ENCODE measurements around the gene APEX1. TPM values are rescaled to one million over a fixed set of nuclear protein-coding genes. Genes with fewer than 3 reads are reported as not detected.
"Not testable (repeated sequence)": the region's sequence is repeated elsewhere in the genome, so short reads cannot be mapped to it uniquely, and the experiment has no call there.

The APEX1 gene
- total RNA-seq, 5 donors from 2014 or later (not counting 1 experiment from before 2014, with no cell fraction given) = 92.9 to 142 (median 120) TPM

GRCh38 chr14:20499108-20499507 lies 44.1 kb downstream of the APEX1 start:
- H3K9me3 Mint-ChIP-seq = no peaks in the 10 kb centered on the region
- H3K4me1 ChIP-seq (ENCODE audit: control insufficient read depth in 1 of 2, extremely low read depth in 1 of 2, insufficient read depth in 2 of 2, low read length in 2 of 2) = peaks cover 0 to 6% of the 10 kb centered on the region in 2 experiments
- no peak overlapping the region for H3K27ac ChIP-seq (ENCODE audit: low read length)
- no peaks in the 10 kb centered on the region for H3K27me3 Mint-ChIP-seq
- no peaks in the 10 kb centered on the region for H3K27me3 ChIP-seq (replicated peaks in 1 of 2; ENCODE audit: control insufficient read depth in 2 of 2, extremely low read depth in 1 of 2, insufficient read depth in 2 of 2, low read length in 1 of 2)
- 92% methylated on average over 2 of the region's 4 CpGs for WGBS (ENCODE audit: insufficient coverage)
- peaks cover 13 to 29% (median 27%) of the 10 kb centered on the region in 3 donors for H3K4me1 Mint-ChIP-seq
- no peaks in the 10 kb centered on the region for H3K9me3 ChIP-seq
- H3K36me3 Mint-ChIP-seq = no peaks in the 10 kb centered on the region
- ChIA-PET CTCF (no interaction called here), POLR2A (no interaction called here)
- H3K27ac Mint-ChIP-seq = no peak overlapping the region
- no peak for ATAC-seq (replicated peaks in 1 of 4)
- no peak overlapping the region for H3K4me3 Mint-ChIP-seq
- no peak for DNase-seq
- H3K36me3 ChIP-seq (ENCODE audit: control insufficient read depth in 2 of 2, extremely low read depth in 1 of 2, insufficient read depth in 1 of 2, low read length in 1 of 2) = no peaks in the 10 kb centered on the region
- H3K4me3 ChIP-seq (ENCODE audit: control insufficient read depth in 1 of 2, extremely low read depth in 1 of 2, low read length in 1 of 2) = no peak overlapping the region

- Mint-ChIP-seq H3K36me3 (no peaks in the 10 kb centered on the region), H3K4me3 (no peak overlapping the region), H3K4me1 (peaks cover 11 to 30% (median 27%) of the 10 kb centered on the region in 3 donors), H3K27ac (no peak overlapping the region), H3K9me3 (no peaks in the 10 kb centered on the region), H3K27me3 (no peaks in the 10 kb centered on the region)
- ATAC-seq (replicated peaks in 1 of 4) = no peak
- 98% methylated on average over 4 of the region's 5 CpGs for WGBS (ENCODE audit: insufficient coverage)
- Histone ChIP-seq H3K9me3 (no peaks in the 10 kb centered on the region), H3K4me3 (ENCODE audit: control insufficient read depth in 1 of 2, extremely low read depth in 1 of 2, low read length in 1 of 2) (no peak overlapping the region), H3K4me1 (ENCODE audit: control insufficient read depth in 1 of 2, extremely low read depth in 1 of 2, insufficient read depth in 2 of 2, low read length in 2 of 2) (peaks cover 0 to 6% of the 10 kb centered on the region in 2 experiments), H3K36me3 (ENCODE audit: control insufficient read depth in 2 of 2, extremely low read depth in 1 of 2, insufficient read depth in 1 of 2, low read length in 1 of 2) (no peaks in the 10 kb centered on the region), H3K27ac (ENCODE audit: low read length) (no peak overlapping the region), H3K27me3 (replicated peaks in 1 of 2; ENCODE audit: control insufficient read depth in 2 of 2, extremely low read depth in 1 of 2, insufficient read depth in 2 of 2, low read length in 1 of 2) (no peaks in the 10 kb centered on the region)
- CTCF ChIA-PET = no interaction called here
- POLR2A ChIA-PET = no interaction called here
- DNase-seq = no peak
Observed at GRCh38 chr14:20499881-20500280, 44.9 kb downstream of the APEX1 start.

GRCh38 chr14:20501346-20501745 lies 46.3 kb downstream of the APEX1 start:
- WGBS (ENCODE audit: insufficient coverage) = no CpG with 5 or more reads among the region's 2 CpGs
- H3K27me3 Mint-ChIP-seq = no peaks in the 10 kb centered on the region
- Histone ChIP-seq H3K4me1 (ENCODE audit: control insufficient read depth in 1 of 2, extremely low read depth in 1 of 2, insufficient read depth in 2 of 2, low read length in 2 of 2) (peaks cover 0 to 3% of the 10 kb centered on the region in 2 experiments), H3K9me3 (no peaks in the 10 kb centered on the region), H3K27me3 (replicated peaks in 1 of 2; ENCODE audit: control insufficient read depth in 2 of 2, extremely low read depth in 1 of 2, insufficient read depth in 2 of 2, low read length in 1 of 2) (no peaks in the 10 kb centered on the region), H3K4me3 (ENCODE audit: control insufficient read depth in 1 of 2, extremely low read depth in 1 of 2, low read length in 1 of 2) (no peak overlapping the region), H3K36me3 (ENCODE audit: control insufficient read depth in 2 of 2, extremely low read depth in 1 of 2, insufficient read depth in 1 of 2, low read length in 1 of 2) (no peaks in the 10 kb centered on the region), H3K27ac (ENCODE audit: low read length) (no peak overlapping the region)
- H3K36me3 Mint-ChIP-seq = no peaks in the 10 kb centered on the region
- no peaks in the 10 kb centered on the region for H3K9me3 Mint-ChIP-seq
- POLR2A ChIA-PET = no interaction called here
- CTCF ChIA-PET = no interaction called here
- H3K27ac Mint-ChIP-seq = no peak overlapping the region
- no peak overlapping the region for H3K4me3 Mint-ChIP-seq
- peaks cover 0 to 16% (median 15%) of the 10 kb centered on the region in 3 donors for H3K4me1 Mint-ChIP-seq
- ATAC-seq (replicated peaks in 1 of 4) = no peak
- DNase-seq = no peak

GRCh38 chr14:20503898-20504297 lies 48.9 kb downstream of the APEX1 start:
- Mint-ChIP-seq H3K4me3 (no peak overlapping the region), H3K27ac (no peak overlapping the region), H3K4me1 (peaks cover 0 to 12% (median 12%) of the 10 kb centered on the region in 3 donors), H3K9me3 (no peaks in the 10 kb centered on the region), H3K27me3 (no peaks in the 10 kb centered on the region), H3K36me3 (no peaks in the 10 kb centered on the region)
- Histone ChIP-seq H3K27ac (ENCODE audit: low read length) (no peak overlapping the region), H3K27me3 (replicated peaks in 1 of 2; ENCODE audit: control insufficient read depth in 2 of 2, extremely low read depth in 1 of 2, insufficient read depth in 2 of 2, low read length in 1 of 2) (no peaks in the 10 kb centered on the region), H3K4me3 (ENCODE audit: control insufficient read depth in 1 of 2, extremely low read depth in 1 of 2, low read length in 1 of 2) (no peak overlapping the region), H3K36me3 (ENCODE audit: control insufficient read depth in 2 of 2, extremely low read depth in 1 of 2, insufficient read depth in 1 of 2, low read length in 1 of 2) (no peaks in the 10 kb centered on the region), H3K9me3 (no peaks in the 10 kb centered on the region), H3K4me1 (ENCODE audit: control insufficient read depth in 1 of 2, extremely low read depth in 1 of 2, insufficient read depth in 2 of 2, low read length in 2 of 2) (peaks cover 0 to 3% of the 10 kb centered on the region in 2 experiments)
- DNase-seq = no peak
- 82% methylated on average over 2 of the region's 6 CpGs for WGBS (ENCODE audit: insufficient coverage)
- ATAC-seq (replicated peaks in 1 of 4) = no peak
- POLR2A ChIA-PET = no interaction called here
- CTCF ChIA-PET = no interaction called here

GRCh38 chr14:20506276-20506675 lies 51.2 kb downstream of the APEX1 start:
- H3K4me3 ChIP-seq (ENCODE audit: control insufficient read depth in 1 of 2, extremely low read depth in 1 of 2, low read length in 1 of 2); H3K36me3 Mint-ChIP-seq; H3K27ac Mint-ChIP-seq; H3K36me3 ChIP-seq (ENCODE audit: control insufficient read depth in 2 of 2, extremely low read depth in 1 of 2, insufficient read depth in 1 of 2, low read length in 1 of 2); DNase-seq; H3K27me3 ChIP-seq (replicated peaks in 1 of 2; ENCODE audit: control insufficient read depth in 2 of 2, extremely low read depth in 1 of 2, insufficient read depth in 2 of 2, low read length in 1 of 2); ATAC-seq (replicated peaks in 1 of 4); H3K4me1 Mint-ChIP-seq; H3K9me3 ChIP-seq; H3K27ac ChIP-seq (ENCODE audit: low read length); H3K9me3 Mint-ChIP-seq; H3K4me1 ChIP-seq (ENCODE audit: control insufficient read depth in 1 of 2, extremely low read depth in 1 of 2, insufficient read depth in 2 of 2, low read length in 2 of 2); H3K4me3 Mint-ChIP-seq; CTCF ChIA-PET; POLR2A ChIA-PET; H3K27me3 Mint-ChIP-seq: not testable (repeated sequence)
- no CpG with 5 or more reads among the region's 30 CpGs for WGBS (ENCODE audit: insufficient coverage)

- no CpG with 5 or more reads among the region's 30 CpGs for WGBS (ENCODE audit: insufficient coverage)
- ATAC-seq (replicated peaks in 1 of 4); H3K4me1 ChIP-seq (ENCODE audit: control insufficient read depth in 1 of 2, extremely low read depth in 1 of 2, insufficient read depth in 2 of 2, low read length in 2 of 2); H3K27me3 ChIP-seq (replicated peaks in 1 of 2; ENCODE audit: control insufficient read depth in 2 of 2, extremely low read depth in 1 of 2, insufficient read depth in 2 of 2, low read length in 1 of 2); H3K4me1 Mint-ChIP-seq; H3K4me3 ChIP-seq (ENCODE audit: control insufficient read depth in 1 of 2, extremely low read depth in 1 of 2, low read length in 1 of 2); H3K36me3 Mint-ChIP-seq; H3K9me3 ChIP-seq; CTCF ChIA-PET; H3K36me3 ChIP-seq (ENCODE audit: control insufficient read depth in 2 of 2, extremely low read depth in 1 of 2, insufficient read depth in 1 of 2, low read length in 1 of 2); DNase-seq; H3K27ac Mint-ChIP-seq; H3K27ac ChIP-seq (ENCODE audit: low read length); H3K9me3 Mint-ChIP-seq; H3K27me3 Mint-ChIP-seq; POLR2A ChIA-PET; H3K4me3 Mint-ChIP-seq: not testable (repeated sequence)
Observed at GRCh38 chr14:20506752-20507151, 51.7 kb downstream of the APEX1 start.

All from T-cell (primary cell).